Glutamatergic neuron (in vitro differentiated cells): ENCODE measurements around the gene RS1. TPM values are rescaled to one million over a fixed set of nuclear protein-coding genes. Genes with fewer than 3 reads are reported as not detected.

Experiments used
- DNase-seq: peaks from one replicate; pipeline ENCODE4 v3.0.0; 2022
- H3K27ac Mint-ChIP-seq: one replicate; pipeline ENCODE4 v1.8.0; 2020; ENCODE audit warnings: mild to moderate bottlenecking, mixed read lengths, inconsistent platforms; ENCODE audit not compliant: unreplicated experiment
- H3K27me3 Mint-ChIP-seq: one replicate; pipeline ENCODE4 v1.8.0; 2020; ENCODE audit warnings: mild to moderate bottlenecking, moderate library complexity, mixed read lengths, inconsistent platforms; ENCODE audit not compliant: unreplicated experiment
- H3K36me3 Mint-ChIP-seq: one replicate; pipeline ENCODE4 v1.8.0; 2020; ENCODE audit warnings: mild to moderate bottlenecking, mixed read lengths, inconsistent platforms; ENCODE audit not compliant: unreplicated experiment
- H3K4me1 Mint-ChIP-seq: one replicate; pipeline ENCODE4 v1.8.0; 2020; ENCODE audit warnings: mild to moderate bottlenecking, low read depth, mixed read lengths, inconsistent platforms; ENCODE audit not compliant: unreplicated experiment
- H3K4me3 Mint-ChIP-seq: one replicate; pipeline ENCODE4 v1.8.0; 2020; ENCODE audit warnings: mild to moderate bottlenecking, mixed read lengths, inconsistent platforms; ENCODE audit not compliant: unreplicated experiment
- H3K9me3 Mint-ChIP-seq: one replicate; pipeline ENCODE4 v1.8.0; 2020; ENCODE audit warnings: mild to moderate bottlenecking, moderate library complexity, mixed read lengths, inconsistent platforms; ENCODE audit not compliant: unreplicated experiment
- CTCF ChIP-seq: fragments of 200-600 bp; sonication (generic); IDR thresholded peaks from one replicate; pipeline ENCODE4 v1.5.0; 2021; ENCODE audit not compliant: partially characterized antibody, unreplicated experiment
- total RNA-seq: library from RNA; stranded (reverse); fragmentation: NEBNext Ultra II Directional; extraction: Animal tissue kit (Norgen Biotek cat#: 25700); gene quantifications from one replicate; pipeline ENCODE4 v1.2.1, GENCODE V29; 2021; ENCODE audit not compliant: unreplicated experiment

The RS1 gene
- total RNA-seq, 1 donor from 2014 or later, result not detected

- H3K36me3 Mint-ChIP-seq, result no peaks in the 10 kb centered on the region
- DNase-seq, result no peak
- H3K4me1 Mint-ChIP-seq, result peaks cover 10% of the 10 kb centered on the region
- H3K27me3 Mint-ChIP-seq, result no peaks in the 10 kb centered on the region
- no peak for TF ChIP-seq CTCF
- no peak overlapping the region for H3K4me3 Mint-ChIP-seq
- H3K9me3 Mint-ChIP-seq, result no peaks in the 10 kb centered on the region
- no peak overlapping the region for H3K27ac Mint-ChIP-seq
These were observed 30.7 kb upstream of the RS1 start for GRCh38 chrX:18702362-18703195.

GRCh38 chrX:18701621-18702361 lies 29.9 kb upstream of the RS1 start:
- Mint-ChIP-seq H3K27me3 (no peaks in the 10 kb centered on the region), H3K36me3 (no peaks in the 10 kb centered on the region), H3K4me3 (no peak overlapping the region), H3K9me3 (no peaks in the 10 kb centered on the region), H3K27ac (no peak overlapping the region), H3K4me1 (peaks cover 13% of the 10 kb centered on the region)
- no peak for DNase-seq
- no peak for TF ChIP-seq CTCF

- TF ChIP-seq CTCF, result no peak
- H3K4me1 Mint-ChIP-seq, result peaks cover 14% of the 10 kb centered on the region
- H3K27me3 Mint-ChIP-seq, result no peaks in the 10 kb centered on the region
- no peak overlapping the region for H3K27ac Mint-ChIP-seq
- no peak overlapping the region for H3K4me3 Mint-ChIP-seq
- no peaks in the 10 kb centered on the region for H3K9me3 Mint-ChIP-seq
- no peak for DNase-seq
- H3K36me3 Mint-ChIP-seq, result no peaks in the 10 kb centered on the region
These were observed 27.1 kb upstream of the RS1 start for GRCh38 chrX:18698737-18699650.

- Mint-ChIP-seq H3K36me3 (no peaks in the 10 kb centered on the region), H3K4me1 (peaks cover 18% of the 10 kb centered on the region), H3K27me3 (no peaks in the 10 kb centered on the region), H3K27ac (peak overlapping the region; percentile 59), H3K9me3 (no peaks in the 10 kb centered on the region), H3K4me3 (no peak overlapping the region)
- no peak for DNase-seq
- TF ChIP-seq CTCF, result no peak
These were observed 24.7 kb upstream of the RS1 start for GRCh38 chrX:18696653-18697052.
